HL-60 (cell line): ENCODE results near the gene TNIK.

Experiments
- CTCF ChIP-seq: IDR thresholded peaks from one replicate; pipeline ENCODE4 v1.5.1; 2011; ENCODE audit warnings: low read length, control low read depth, inconsistent platforms; ENCODE audit not compliant: insufficient read depth
- GABPA ChIP-seq: IDR thresholded peaks from 2 replicates; pipeline ENCODE4 v1.6.1; 2012; ENCODE audit warnings: low read depth
- POLR2AphosphoS5 ChIP-seq: IDR thresholded peaks from 2 replicates; pipeline ENCODE4 v1.6.1; 2012; ENCODE audit warnings: low read depth
- REST ChIP-seq: IDR thresholded peaks from 2 replicates; pipeline ENCODE4 v1.6.1; 2012; ENCODE audit warnings: low read depth; ENCODE audit not compliant: insufficient replicate concordance
- SPI1 ChIP-seq: IDR thresholded peaks from 2 replicates; pipeline ENCODE4 v1.6.1; 2012; ENCODE audit warnings: low read depth, mild to moderate bottlenecking, borderline replicate concordance

GRCh38 chr3:171456765-171457606, 3.2 kb downstream of the TNIK start:
- TF ChIP-seq CTCF = no peak
- no peak for TF ChIP-seq POLR2AphosphoS5
- TF ChIP-seq REST = no peak
- no peak for TF ChIP-seq SPI1
- TF ChIP-seq GABPA = no peak
